Hematopoietic multipotent progenitor cell treated with erythropoietin and hydrocortisone succinate and interleukin-3 and kit ligand, for 4 days (in vitro differentiated cells): ENCODE measurements around the gene ZMYND15.

Source experiments
- DNase-seq: peaks from one replicate; pipeline ENCODE4 v3.0.0-alpha.2; 2015

Gene ZMYND15

GRCh38 chr17:4717791-4718190 is 21.8 kb upstream of the ZMYND15 start:
- DNase-seq: no peak

DNA sequence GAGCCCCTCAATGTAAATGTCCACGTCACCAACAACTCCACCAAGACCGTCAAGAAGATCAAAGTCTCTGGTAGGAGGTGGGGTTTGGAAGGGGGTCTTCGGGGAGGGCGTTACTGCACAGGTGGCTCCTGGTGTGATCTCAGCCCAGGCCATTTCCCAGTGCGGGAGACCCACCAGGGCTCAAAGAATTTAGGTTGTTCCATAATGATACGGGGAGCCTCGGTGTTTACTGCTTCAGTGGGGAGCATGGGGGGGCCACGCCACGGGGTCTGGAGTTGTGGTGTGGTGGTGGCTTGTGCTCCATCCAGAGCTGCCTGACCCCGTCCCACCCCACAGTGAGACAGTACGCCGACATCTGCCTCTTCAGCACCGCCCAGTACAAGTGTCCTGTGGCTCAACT is 21.4 kb upstream of the ZMYND15 start:
- DNase-seq: no peak

DNA sequence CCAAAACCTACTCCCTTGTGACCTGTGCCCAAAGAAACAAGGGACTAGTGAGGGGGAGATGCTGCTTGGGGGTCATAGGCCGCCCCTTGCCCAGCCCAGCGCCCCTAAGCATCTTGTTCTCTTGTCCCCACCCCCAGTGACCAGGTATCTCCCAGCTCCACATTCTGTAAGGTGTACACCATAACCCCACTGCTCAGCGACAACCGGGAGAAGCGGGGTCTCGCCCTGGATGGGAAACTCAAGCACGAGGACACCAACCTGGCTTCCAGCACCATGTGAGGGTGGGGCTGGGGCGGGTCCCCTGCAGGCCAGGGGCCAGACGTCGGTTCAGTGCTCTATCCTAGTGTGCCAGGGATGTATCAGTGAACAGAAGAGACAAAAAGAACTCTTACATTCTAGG is 20.5 kb upstream of the ZMYND15 start:
- DNase-seq: no peak

GRCh38 chr17:4719684-4720221 is 19.9 kb upstream of the ZMYND15 start:
- no peak for DNase-seq

DNA sequence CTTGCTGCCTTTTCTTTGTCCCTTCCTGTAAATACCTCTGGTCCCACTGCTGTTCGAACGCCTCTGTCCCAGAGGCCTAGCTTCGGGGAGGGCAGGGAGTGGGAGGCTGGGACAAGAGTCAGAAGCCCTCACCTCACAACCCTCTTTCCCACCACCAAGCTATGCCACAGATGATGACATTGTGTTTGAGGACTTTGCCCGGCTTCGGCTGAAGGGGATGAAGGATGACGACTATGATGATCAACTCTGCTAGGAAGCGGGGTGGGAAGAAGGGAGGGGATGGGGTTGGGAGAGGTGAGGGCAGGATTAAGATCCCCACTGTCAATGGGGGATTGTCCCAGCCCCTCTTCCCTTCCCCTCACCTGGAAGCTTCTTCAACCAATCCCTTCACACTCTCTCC is 18.8 kb upstream of the ZMYND15 start:
- no peak for DNase-seq

DNA sequence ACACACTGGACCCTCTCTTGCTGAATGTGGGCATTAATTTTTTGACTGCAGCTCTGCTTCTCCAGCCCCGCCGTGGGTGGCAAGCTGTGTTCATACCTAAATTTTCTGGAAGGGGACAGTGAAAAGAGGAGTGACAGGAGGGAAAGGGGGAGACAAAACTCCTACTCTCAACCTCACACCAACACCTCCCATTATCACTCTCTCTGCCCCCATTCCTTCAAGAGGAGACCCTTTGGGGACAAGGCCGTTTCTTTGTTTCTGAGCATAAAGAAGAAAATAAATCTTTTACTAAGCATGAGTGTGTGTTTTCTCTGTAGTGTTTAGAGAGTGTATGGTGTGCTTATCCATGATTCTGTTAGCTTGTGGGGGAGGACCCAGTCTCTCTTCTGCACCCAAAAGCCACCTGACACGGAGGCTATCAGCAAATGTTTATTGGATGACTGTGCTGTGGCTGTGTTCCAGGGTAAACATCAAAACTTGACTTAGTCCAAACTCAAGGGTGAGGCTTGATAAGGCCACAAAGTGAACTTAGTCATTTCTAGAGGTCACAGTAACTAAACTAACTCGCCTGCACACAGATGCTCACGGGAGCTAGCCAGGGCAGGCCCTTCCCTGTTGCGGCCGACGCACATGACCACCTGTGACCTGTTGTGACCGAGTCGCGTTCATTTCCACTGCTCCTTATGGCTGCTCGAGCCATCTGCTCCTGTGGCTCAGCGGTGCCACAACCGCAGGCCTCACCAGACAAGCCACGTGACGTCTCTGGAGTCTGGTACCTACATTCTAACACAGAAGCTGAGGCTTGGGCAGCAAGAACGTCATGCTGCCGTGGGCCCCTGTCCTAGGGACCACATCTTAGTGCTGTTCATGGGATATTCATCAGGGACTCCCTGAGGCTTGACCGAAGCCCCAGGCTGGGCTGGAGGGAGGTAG is 18.2 kb upstream of the ZMYND15 start:
- DNase-seq: peak; percentile 68

DNA sequence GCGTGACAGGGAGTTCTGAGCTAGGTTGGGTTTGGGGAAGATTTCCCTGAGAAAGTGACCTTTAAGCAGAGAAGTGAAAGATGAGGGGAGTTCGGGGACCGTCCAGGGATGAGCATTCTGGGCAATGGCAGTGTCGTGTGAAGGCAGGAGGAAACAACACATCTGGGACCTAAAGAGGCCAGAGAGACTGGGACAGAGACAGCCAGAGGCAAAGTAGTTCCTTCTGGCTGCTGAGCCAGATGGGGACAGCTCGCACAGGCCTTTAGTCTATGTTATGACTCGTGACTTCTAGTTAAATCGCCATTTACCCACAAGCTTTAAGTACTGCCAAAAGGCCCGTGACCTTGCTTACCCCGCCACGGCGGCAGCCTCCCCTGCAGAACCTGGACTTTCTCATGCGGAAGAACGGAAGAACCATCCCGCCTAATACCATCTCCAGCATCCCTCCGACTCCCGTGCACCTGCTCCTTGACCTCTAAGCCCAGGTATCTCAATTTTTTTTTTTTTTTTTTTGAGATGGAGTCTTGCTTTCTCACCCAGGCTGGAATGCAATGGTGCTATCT is 16.9 kb upstream of the ZMYND15 start:
- no peak for DNase-seq

- DNase-seq: peak; percentile 41
Measured at GRCh38 chr17:4724650-4725049, 15.0 kb upstream of the ZMYND15 start.

DNA sequence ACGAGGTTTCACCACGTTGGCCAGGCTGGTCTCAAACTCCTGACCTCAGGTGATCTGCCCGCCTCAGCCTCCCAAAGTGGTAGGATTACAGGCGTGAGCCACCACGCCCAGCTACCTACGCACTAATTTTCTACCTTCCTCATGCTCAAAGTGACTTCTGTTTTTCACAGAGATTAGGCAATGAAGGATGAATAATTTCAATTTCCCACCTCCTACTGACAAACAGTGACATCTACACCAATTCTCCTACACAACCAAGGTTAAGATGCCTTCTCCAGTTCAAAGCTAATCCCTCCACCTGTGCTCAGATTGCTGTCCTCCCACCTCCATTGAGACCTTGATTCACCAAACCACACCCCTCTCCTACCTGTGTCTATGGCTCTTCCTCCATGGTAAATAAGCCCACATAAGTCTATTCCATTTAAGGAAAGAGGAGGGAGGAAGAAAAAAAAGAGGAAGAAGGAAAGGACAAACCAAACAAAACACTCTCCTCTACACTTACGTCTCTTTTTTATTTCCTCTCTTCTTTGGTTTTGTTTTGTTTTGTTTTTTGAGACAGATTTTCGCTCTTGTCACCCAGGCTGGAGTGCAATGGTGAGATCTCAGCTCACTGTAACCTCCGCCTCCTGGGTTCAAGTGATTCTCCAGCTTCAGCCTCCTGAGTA is 13.9 kb upstream of the ZMYND15 start:
- DNase-seq: no peak

DNA sequence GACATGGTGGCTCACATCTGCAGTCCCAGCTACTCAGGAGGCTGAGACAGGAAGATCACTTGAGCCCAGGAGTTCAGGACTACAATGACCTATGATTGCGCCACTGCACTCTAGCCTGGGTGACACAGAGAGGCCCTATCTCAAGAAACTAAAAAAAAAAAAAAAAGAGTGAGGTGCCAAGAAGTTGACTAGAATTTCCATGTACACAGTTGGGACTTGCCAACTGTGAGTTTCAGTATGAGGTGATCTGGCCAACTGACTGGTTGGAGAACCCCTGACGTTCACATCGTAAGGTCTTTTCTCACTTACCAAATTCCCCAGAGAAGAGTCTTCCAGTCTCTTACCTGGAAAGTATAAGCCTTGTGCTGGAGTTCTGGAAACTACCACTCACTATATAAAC is 11.5 kb upstream of the ZMYND15 start:
- no peak for DNase-seq

- DNase-seq: peak; percentile 91
Measured at GRCh38 chr17:4733073-4733531, 6.5 kb upstream of the ZMYND15 start.

GRCh38 chr17:4734857-4735475 is 4.7 kb upstream of the ZMYND15 start:
- no peak for DNase-seq

GRCh38 chr17:4735876-4736651 is 3.6 kb upstream of the ZMYND15 start:
- DNase-seq: peak; percentile 34

GRCh38 chr17:4738136-4739121 is 1.2 kb upstream of the ZMYND15 start:
- DNase-seq: no peak

GRCh38 chr17:4740025-4740351 is 355 bp downstream of the ZMYND15 start:
- DNase-seq: no peak

DNA sequence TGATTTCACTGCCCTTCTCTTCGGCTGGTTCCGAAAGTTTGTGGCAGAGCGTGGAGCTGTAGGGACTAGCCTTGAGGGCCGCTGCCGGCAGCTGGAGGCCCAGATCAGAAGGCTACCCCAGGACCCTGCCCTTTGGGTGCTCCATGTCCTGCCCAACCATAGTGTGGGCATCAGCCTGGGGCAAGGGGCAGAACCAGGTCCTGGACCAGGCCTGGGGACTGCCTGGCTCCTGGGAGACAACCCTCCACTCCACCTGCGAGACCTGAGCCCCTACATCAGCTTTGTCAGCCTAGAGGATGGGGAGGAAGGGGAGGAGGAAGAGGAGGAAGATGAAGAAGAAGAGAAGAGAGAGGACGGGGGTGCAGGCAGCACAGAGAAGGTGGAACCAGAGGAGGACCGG is 951 bp downstream of the ZMYND15 start:
- DNase-seq: no peak

GRCh38 chr17:4741544-4741943 is 1.9 kb downstream of the ZMYND15 start:
- no peak for DNase-seq

- DNase-seq: no peak
Measured at GRCh38 chr17:4742133-4742532, 2.5 kb downstream of the ZMYND15 start.

GRCh38 chr17:4742629-4743028 is 3.0 kb downstream of the ZMYND15 start:
- no peak for DNase-seq

DNA sequence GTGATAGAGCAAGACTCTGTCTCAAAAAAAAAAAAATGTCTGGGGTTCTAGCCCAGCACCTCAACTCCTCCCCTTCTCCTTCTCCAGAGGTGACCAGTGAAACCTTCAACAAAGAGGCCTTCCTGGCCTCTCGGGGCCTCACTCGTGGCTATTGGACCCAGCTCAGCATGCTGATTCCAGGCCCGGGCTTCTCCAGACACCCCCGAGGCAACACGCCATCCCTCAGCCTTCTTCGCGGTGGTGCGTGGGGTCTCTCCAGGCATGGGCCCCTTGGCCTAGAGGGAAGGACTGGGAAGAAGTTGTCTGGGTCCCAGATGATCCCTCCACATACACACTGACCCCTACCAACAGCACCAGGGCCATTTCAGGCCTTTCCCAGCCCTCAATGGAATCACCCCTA is 3.6 kb downstream of the ZMYND15 start:
- no peak for DNase-seq

DNA sequence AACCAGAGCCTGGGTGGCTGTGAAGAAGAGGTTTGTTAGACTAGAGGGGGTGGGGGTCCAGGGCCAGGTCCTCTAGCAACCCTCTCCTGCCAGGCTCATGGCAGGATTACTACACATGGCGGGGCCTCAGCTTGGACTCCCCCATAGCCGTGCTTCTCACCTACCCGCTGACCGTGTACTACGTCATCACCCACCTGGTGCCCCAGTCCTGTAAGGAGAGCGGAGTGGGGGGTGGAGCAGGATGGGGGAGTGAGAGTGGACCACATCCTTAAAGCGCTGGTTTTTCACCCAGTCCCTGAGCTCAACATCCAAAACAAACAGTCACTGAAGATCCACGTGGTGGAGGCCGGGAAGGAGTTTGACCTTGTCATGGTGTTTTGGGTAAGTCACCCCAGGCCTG is 4.3 kb downstream of the ZMYND15 start:
- DNase-seq: no peak
